ENCODE measurements around the gene ADGRA3.
"Not testable (repeated sequence)": the region's sequence is repeated elsewhere in the genome, so short reads cannot be mapped to it uniquely, and the experiment has no call there.

The ADGRA3 gene

GRCh38 chr4:22428441-22428840, 87.4 kb downstream of the ADGRA3 start:
- no peak for DNase-seq

DNA sequence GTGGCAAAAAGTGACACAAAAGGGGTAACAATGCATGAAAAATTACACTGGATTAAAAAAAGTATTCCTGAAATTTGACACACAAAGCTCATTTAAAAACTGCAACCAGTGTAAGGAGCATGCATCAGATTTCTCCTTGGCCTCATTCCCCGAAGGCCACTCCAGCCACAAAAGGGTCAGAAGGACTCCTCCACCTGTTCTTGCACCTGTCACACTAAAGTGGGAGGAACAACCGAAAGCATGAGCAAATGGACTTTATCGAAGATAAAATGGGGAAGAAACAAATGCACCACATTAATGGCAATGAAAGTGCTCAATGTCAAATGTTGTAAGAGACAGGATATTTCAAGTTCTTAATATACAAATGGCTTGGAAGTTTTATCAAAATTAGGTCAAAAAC, 88.2 kb downstream of the ADGRA3 start:
- DNase-seq = peak; percentile 62

GRCh38 chr4:22420291-22420690, 95.6 kb downstream of the ADGRA3 start:
- DNase-seq = no peak

- no peak for DNase-seq
Measured at GRCh38 chr4:22417408-22417807, 98.5 kb downstream of the ADGRA3 start.

DNA sequence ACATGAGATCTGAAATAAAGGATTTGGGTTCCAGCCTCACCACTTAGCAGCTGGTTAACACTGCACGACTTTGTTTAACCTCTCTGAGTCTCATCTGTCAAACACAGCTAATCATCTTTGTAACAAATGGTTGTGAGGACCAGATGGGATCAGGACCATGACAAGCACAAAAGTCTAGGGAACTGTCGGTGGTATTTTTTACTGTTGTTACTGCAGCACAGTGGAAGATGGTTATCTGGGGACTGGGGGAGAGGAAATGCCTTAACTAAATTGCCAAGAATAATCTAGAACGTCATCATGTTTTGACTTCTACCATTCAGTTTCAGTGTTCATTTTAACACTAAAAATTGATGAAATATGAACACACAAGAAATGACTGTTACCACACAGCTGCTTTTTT, 99.5 kb downstream of the ADGRA3 start:
- no peak for DNase-seq

GRCh38 chr4:22414833-22415232, 101.0 kb downstream of the ADGRA3 start:
- no peak for DNase-seq

- DNase-seq = no peak
Measured at GRCh38 chr4:22413471-22413870, 102.4 kb downstream of the ADGRA3 start.

DNA sequence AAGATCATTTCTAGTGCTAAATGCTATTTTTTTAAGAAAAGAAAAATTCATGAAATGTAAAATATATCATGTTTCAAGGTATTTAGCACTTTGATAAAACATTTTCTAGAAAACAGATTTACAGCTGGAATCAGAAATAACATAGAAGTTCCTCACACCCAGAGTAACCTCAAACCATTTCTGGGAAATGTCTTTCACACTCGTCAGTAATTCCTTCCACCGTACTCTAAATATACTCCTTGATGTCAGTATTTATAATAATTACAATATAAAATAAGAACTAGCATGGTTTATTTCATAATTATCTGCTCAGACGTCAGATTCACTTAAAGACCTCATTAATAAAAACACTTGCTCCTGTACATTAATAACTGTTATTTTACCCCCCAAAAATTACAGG, 103.9 kb downstream of the ADGRA3 start:
- no peak for DNase-seq

- DNase-seq = peak; percentile 71
Measured at GRCh38 chr4:22410645-22411247, 105.1 kb downstream of the ADGRA3 start.

DNA sequence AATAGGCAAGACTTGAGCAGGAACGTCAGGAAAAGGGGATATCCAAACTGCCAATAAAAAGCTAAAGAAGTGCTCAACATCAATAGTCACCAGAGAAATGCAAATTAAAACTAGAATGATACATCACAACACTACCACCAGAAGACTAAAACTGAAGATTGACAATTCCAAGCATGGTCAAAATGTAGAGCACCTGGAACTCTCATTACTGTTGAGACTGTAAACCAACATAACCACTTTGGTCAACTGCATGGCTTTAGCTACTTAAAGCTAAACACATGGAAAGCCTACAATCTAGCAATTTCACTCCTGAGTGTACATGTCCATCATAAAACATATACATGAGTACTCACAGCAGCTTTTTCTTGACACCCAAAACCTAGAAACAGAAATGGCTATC, 107.4 kb downstream of the ADGRA3 start:
- DNase-seq = no peak

DNA sequence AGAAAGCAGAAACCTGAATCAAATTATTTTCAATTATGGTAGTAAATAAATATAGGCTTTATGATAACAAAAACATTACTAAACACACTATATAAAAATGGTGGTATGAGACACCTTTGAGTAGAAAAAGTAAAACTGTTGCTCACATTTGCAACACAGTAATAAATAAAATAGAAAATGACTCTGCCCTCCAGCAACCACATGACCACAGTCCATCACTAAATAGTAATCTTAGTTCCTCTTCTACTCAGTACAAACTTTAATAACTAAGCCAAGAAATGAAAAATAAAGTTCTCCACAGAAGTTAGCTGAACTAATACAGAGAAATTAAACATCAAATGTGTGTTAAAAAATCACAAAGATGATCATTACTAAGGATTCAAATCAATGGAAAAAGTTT, 108.5 kb downstream of the ADGRA3 start:
- no peak for DNase-seq

GRCh38 chr4:22398671-22399070, 117.2 kb downstream of the ADGRA3 start:
- DNase-seq = no peak

GRCh38 chr4:22391551-22391950, 124.3 kb downstream of the ADGRA3 start:
- DNase-seq = no peak

DNA sequence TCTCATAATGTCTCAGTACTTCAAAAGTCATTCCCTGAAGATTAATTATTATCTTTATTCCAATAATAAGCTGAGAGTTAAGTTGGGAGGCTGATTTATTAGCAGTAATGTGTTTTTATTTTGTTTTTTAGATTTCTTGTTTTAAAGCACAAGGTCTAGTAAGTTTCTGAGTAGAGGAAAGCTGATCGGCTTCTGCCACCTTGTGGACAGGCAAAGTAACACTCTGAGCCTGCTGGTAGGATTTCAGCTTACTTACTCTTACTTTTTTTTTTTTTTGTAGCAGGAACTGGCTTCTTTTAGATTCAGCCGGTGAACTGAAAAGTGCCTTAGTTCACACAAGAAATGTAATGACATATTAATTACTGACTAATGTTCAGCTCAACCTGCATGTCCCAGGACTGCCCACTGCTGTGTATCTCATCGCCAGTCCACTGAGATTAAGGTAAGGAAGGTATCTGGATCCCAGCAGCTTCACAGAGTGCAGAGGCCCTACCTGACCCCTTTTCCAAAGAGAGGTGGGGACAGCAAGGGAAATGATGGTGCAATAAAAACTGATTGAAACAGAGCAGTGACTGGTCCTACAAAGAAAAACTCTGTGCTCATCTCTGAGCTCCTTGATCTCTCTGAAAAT, 126.5 kb downstream of the ADGRA3 start:
- peak; percentile 89 for DNase-seq

DNA sequence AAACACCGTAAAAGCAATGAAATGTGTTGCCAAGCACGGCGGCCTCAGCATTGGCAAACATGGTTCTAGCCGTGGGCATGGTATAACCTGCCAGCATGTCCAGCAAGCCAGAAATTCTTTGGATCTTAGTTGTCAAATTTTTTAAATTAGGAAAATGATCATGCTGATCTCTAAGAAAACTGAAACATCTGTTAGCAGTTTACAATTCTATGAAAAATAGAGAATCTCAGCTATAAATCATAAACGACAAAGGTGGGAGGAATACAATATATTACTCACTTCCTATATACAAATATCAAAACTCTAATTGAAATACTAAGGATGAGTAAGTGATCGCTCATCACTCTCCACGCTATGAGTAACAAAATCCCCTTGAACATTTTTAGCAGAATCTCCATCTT, 130.3 kb downstream of the ADGRA3 start:
- DNase-seq = no peak

GRCh38 chr4:22384154-22384553, 131.7 kb downstream of the ADGRA3 start:
- no peak for DNase-seq

DNA sequence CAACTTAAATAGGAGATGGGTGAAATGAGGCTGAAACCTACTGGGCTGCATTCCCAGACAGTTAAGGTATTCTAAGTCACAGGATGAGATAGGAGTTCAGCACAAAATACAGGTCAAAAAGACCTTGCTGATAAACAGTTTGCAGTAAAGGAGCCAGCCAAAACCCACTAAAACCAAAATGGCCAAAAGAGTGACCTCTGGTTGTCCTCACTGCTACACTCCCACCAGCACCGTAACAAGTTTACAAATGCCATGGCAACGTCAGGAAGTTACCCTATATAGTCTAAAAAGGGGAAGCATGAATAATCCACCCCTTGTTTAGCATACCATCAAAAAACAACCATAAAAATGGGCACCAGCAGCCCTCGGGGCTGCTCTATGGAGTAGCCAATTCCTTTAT, 133.7 kb downstream of the ADGRA3 start:
- not testable (repeated sequence) for DNase-seq

DNA sequence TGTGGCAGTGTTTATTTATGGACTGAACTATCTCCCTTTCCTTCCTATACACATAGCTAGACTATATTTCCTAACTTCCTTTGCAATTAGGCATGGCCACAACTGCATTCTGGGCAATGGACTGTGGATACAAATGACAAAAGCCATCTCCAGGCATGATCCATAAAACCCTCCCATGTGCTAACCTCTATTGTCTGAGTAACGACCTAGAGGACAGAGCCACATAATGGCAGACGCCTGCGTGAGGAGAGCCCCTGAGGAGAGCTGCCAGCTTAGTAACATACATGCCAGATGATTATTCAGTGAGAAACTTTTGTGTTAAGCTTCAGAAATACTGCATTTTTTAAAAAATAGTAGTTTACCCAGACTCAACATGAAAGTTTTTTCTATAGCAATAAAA, 142.9 kb downstream of the ADGRA3 start:
- DNase-seq = no peak

- DNase-seq = no peak
Measured at GRCh38 chr4:22369901-22370562, 145.8 kb downstream of the ADGRA3 start.

DNA sequence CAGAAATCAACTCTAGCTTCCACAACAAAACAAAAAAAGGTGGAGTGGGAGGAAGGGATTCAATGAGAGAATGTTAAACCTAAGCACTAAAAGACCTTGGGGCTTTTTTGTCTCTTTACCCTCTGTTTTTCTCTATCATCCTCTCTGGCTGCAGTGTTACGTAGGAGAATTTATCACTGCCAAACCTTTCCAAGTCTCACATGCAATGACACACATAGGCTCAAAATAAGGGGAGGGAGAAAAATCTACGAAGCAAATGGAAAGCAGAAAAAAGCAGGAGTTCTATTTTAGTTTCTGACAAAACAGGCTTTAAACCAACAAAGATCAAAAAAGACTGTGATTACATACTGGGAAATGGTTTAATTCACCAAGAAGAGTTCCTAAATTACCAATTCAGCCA, 152.1 kb downstream of the ADGRA3 start:
- no peak for DNase-seq

- no peak for DNase-seq
Measured at GRCh38 chr4:22363036-22363435, 152.8 kb downstream of the ADGRA3 start.

DNA sequence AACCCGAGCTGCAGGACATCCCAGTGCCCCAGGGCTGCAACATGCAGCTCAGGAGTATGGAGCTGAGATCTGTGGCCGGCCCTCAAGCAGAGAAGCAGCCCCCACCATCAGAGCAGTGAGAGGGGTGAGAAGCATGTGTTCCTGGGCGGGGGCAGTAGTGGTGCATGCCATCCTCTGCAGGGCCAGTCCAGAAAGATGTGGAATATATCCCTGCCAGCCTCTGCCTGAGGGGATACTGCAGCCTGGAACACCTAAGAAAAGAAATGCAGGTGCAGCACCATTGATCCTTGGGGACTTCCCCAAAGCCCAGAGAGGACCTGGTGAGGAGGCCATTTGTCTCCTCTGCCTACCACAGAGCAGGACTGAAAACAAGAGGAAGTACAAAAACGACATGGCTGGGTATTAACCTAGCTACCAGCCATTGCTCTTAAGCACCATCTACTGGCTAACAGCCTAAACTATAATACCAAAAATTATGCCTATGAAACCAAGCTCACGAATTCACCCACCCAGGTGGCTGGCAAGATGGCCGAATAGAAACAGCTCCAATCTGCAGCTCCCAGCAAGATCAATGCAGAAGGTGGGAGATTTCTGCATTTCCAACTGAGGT, 158.8 kb downstream of the ADGRA3 start:
- DNase-seq = peak; percentile 82

DNA sequence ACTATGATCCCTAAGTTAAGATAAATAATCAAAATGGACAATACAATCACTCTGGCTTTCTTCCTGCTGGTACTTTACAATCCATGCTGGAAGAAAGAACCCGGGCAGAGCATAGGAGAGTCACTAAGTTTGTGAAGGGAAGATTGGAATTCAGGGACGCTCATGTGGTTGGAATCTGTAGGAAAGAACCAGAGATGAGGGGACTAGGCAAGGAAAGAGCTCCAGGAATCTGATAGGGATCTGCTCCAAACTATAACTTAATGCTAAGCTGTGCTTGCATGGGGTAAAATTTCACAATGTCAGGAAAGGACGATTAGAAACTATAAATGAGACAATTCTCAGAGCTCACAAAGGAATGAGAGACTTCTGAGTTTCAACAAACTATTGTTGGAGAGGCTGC, 167.5 kb downstream of the ADGRA3 start:
- DNase-seq = no peak

- no peak for DNase-seq
Measured at GRCh38 chr4:22345678-22346077, 170.2 kb downstream of the ADGRA3 start.

Data from DMS53 (cell line).